Right renal pelvis (tissue), 4 donors: ENCODE data around the gene RSL1D1. TPM values are rescaled to one million over a fixed set of nuclear protein-coding genes. Genes with fewer than 3 reads are reported as not detected.
"Not testable (repeated sequence)": the region's sequence is repeated elsewhere in the genome, so short reads cannot be mapped to it uniquely, and the experiment has no call there.

Experiments
- DNase-seq, 4 donors: peaks; one replicate each; pipeline ENCODE4 v3.0.0-alpha.2; 2013; ENCODE audit warnings: low read depth in 4 of 4, low spot score in 3 of 4, missing footprints in 1 of 4
- polyA plus RNA-seq, 4 donors: library from polyadenylated mRNA; unstranded; fragments of 120-200 nt; gene quantifications; one replicate each; pipeline ENCODE4 v1.2.1, GENCODE V29; 2013; ENCODE audit not compliant: insufficient read length in 4 of 4

Gene RSL1D1
- polyA plus RNA-seq, 4 donors, result 231 to 286 (median 244) TPM

DNA sequence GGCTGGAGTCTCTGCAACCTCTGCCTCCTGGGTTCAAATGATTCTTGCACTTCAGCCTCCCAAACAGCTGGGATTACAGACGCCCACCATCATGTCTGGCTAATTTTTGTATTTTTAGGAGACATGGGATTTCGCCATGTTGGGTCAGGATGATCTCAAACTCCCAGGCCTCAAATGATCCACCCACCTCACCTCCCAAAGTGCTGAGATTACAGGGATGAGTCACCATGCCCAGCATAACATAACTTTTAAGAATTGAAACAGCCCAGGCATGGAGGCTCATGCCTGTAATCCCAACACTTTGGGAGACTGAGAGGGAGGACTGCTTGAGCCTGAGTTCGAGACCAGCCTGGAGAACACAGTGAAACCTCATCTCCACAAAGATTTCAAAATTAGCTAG, 2.5 kb downstream of the RSL1D1 start:
- no peak for DNase-seq

DNA sequence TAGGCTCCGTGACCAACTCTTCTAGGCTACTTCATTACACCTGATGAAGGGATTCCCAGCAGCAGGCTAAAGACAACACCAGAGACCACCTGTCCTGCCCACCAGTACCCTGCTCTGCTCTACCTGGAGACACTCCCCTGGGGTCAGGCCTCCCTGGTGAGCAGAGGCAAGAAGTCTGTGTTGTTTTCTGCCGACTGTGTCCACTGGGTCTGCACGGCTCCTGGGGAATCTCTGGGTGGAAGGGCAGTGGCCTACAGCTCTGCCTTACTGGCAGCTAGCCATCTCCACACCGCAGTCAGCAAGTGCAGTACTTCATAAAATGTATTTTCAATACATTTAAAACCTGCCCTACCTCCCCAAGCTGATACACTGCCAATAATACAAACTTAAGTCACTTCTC, 6.8 kb downstream of the RSL1D1 start:
- DNase-seq, result no peak

- no peak for DNase-seq
Measured at GRCh38 chr16:11843861-11844260, 7.5 kb downstream of the RSL1D1 start.

DNA sequence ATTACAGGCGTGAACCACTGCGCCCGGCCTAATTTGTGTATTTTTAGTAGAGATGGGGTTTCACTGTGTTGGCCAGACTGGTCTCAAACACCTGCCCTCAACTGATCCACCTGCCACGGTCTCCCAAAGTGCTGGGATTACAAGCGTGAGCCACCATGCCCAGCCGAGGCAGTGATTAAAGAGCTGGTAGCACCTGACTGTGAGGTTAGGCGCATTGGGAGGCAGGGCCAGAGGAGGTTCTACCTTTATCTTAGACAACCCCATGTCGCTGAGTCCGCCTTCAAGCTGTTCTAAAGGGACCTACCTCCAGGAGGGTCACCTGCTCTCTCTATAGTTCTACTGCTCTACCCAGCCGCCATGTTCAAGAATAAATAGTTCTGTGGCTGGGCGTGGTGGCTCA, 8.1 kb downstream of the RSL1D1 start:
- no peak for DNase-seq

GRCh38 chr16:11841026-11841425, 10.3 kb downstream of the RSL1D1 start:
- no peak for DNase-seq

DNA sequence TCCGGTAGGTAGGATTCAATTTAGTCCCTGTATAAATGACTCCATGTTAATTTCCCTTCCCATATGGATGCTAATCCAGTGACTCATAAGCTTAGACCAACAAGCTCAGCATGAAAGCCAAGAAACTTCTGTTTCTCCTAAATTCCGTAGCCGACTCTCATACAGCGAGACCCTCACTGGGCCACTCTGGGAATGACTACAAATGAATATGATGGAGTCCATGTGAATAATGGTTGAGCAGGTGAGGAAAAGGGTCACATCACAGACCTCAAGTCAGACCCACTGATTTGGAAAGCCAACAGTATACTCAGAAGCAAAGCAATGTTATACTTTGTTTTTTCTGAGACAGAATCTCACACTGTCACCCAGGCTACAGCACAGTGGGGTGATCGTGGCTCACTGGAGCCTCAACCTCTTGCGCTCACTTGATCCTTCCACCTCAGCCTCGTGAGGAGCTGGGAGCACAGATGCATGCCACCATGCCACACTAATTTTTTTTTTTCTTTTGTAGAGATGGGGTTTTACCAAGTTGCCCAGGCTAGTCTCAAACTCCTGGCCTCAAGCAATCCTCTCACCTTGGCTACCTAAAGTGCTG, 14.6 kb downstream of the RSL1D1 start:
- no peak for DNase-seq

DNA sequence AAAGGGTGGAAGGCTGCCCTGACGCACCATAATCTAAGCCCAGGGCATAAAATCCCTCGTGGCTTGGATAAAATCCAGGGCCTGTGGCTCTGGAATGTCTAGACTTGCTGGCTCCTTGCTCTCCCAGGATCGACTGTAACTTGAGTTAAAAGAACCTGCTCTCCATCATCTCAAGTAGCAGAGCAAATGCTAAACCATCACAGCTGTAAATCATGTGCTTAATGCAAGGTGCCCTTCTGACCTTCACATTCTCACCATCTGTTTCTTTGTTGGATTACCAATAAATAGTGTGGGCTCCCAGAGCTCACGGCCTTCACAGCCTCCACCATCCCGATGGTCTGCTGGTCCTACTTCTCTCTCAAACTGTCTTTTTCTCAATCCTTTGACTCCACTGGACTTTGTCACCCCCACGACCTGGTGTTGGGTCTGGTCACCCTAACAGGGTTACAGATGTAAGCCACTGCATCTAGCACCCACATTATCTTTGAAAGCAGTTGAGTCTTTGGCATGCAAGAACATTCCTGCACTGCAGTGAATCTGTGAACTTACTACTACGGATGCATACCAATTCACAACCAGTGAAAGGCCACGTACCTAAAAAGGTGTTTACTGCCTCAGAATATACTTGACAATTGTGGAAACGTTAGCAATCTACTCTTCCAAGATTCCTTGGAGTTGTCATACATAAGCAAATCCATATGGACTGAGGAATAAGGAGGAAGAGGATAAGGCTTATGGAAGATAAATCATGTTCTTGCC, 15.3 kb downstream of the RSL1D1 start:
- DNase-seq, result no peak

DNA sequence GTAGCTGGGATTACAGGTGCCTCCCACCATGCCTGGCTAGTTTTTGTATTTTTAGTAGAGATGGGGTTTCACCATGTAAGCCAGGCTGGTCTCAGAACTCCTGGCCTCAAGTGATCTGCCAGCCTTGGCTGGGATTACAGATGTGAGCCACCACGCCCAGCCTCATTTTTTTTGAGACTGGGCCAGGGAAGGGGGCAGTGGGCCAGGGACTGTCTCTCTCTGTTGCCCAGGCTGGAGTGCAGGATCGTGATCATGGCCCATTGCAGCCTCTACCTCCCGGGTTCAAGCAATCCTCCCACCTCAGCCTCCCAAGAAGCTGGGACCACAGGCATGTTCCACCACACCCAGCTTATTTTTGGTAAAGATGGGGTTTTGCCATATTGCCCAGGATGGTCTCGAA, 16.0 kb downstream of the RSL1D1 start:
- DNase-seq, result no peak

DNA sequence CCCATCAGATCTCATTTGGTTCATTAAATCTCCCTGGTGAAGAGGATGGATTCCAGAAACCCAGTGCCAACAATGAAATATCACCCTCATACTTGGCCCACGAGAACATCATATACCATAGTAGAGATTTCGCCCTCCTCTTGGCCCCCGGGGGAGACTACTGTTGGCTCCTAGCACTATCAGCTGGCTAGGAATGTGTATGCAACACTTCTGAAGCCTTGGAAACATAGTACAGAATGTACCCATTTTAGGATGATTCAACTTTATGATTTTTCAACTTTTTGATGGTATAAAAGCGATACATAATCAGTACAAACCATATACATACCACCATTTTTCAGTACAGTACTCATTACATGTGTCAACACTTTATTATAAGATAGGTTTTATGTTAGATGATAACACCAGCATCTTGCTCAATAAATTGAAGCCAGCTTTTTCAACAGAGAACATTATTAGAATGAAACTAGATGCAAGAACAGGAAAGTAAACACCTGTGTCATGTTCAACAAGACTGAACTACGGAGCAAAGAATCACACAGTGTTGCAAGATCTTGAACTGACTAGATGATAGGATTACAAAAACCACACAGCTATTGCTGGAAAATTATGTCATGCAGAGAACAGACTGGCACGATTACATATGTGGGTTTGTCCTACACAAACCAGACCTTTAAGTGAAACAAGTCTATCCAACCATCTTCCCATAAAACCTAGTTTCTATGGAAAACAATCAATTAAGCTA, 17.2 kb downstream of the RSL1D1 start:
- DNase-seq, result no peak

- no peak for DNase-seq
Measured at GRCh38 chr16:11828696-11829095, 22.6 kb downstream of the RSL1D1 start.

DNA sequence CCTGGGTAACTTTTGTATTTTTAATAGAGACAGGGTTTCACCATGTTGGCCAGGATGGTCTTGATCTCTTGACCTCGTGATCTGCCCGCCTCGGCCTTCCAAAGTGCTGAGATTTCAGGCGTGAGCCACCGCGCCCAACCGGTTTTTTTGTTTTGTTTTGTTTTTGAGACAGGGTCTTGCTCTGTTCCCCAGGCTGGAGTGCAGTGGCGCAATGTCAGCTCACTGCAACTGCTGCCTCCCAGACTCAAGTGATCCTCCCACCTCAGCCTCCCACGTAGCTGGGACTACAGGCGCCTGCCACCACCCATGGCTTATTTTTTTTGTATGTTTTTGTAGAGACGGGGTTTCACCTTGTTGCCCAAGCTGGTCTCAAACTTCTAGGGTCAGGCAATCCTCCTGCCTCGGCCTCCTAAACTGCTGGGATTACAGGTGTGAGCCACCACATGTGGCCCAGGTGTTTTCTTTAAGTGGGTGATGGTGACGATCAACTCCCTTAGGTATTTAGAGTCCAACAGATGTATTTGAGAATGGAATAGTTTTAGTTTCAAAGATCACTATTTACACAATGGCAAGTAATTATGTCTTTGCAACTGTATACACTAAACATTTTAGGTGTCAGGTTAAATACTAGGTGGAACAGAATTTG, 25.7 kb downstream of the RSL1D1 start:
- not testable (repeated sequence) for DNase-seq

- no peak for DNase-seq
Measured at GRCh38 chr16:11824362-11824761, 27.0 kb downstream of the RSL1D1 start.

- not testable (repeated sequence) for DNase-seq
Measured at GRCh38 chr16:11823645-11824044, 27.7 kb downstream of the RSL1D1 start.

- no peak for DNase-seq
Measured at GRCh38 chr16:11819798-11820197, 31.5 kb downstream of the RSL1D1 start.

GRCh38 chr16:11818970-11819369, 32.4 kb downstream of the RSL1D1 start:
- DNase-seq, result not testable (repeated sequence)

- no peak for DNase-seq
Measured at GRCh38 chr16:11816123-11816522, 35.2 kb downstream of the RSL1D1 start.

DNA sequence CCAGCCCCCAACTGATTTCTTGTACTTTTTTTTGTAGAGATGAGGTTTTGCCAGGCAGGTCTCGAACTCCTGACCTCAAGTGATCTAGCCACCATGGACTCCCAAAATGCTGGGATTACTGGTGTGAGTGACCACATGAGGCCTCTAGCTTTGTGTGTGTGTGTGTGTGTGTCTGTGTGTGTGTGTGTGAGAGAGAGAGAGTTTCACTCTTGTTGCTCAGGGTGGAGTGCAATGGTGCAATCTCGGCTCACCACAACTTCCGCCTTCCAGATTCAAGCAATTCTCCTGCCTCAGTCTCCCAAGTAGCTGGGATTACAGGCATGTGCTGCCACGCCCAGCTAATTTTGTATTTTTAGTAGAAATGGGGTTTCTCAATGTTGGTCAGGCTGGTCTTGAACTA, 36.5 kb downstream of the RSL1D1 start:
- not testable (repeated sequence) for DNase-seq

DNA sequence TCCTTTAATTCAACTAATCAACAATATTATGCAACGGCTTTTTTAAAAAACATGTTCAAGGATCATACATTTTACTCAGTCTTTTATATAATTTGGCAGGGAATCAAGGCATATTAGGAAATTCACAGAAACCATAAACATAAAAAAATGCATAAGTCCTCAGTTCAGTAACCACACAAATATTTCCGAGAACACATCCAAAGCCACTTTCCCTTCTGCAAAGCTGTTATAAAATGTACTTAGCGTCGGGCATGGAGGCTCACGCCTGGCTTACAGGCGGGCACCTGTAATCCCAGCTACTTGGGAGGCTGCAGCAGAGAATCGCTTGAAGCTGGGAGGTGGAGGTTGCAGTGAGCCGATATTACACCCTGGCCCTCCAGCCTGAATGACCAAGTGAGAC, 44.6 kb downstream of the RSL1D1 start:
- DNase-seq, result no peak

DNA sequence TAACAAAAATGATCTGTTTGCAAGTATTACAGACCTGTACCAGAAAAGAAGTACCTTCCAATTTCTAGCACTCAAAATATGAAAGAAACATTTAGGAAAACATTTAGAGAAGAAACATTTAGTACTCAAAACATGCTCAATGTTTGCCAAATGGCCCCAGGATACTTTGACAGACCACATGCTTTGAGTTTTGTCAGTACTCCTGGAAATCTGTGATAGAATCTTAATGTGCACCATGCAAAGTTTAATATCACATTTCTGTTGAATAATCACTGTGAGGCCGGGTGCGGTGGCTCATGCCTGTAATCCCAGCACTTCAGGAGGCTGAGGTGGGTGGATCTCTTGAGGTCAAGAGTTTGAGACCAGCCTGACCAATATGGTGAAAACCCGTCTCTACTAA, 45.8 kb downstream of the RSL1D1 start:
- no peak for DNase-seq

DNA sequence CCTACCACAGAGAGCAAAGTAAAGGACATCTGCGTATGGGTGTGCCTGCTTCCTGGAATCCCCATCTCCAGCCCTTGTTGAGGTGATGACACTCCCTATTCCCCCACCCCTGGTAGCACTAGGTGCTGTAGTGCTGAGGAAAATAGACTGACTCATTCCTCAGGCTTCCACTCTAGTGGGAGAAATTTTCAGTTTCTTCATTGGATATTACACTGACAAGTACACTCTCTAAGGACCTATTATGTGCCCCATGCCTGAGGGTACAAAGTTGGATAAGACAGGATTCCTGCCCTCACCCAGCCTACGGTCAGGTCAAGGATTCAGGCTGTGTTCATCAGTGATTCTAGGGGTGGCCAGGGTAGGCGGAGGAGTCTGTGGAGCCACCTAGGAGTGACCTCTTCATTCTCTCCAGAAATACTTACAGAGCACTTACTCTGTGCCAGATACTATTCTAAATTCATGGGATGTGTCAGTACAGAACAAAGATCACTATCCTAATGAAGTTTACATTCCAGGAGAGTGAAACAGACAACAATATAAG, 49.8 kb downstream of the RSL1D1 start:
- DNase-seq, result no peak

DNA sequence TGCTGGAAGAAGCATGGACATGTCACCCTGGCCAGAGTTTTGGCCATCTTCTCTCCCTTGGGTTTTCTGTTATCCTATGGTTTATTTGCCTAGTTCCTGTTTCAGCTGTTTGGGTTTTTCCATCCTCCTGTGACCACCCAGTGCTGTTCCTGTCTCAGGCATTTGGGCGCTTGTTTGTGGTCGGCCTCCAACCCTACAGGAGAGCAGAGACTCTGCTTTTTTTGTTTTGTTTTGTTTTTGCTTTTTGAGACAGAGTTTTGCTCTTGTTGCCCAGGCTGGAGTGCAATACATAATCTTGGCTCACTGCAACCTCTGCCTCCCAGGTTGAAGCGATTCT, 51.0 kb downstream of the RSL1D1 start:
- no peak for DNase-seq
